ENCODE measurements around the gene VPS39. TPM values are rescaled to one million over a fixed set of nuclear protein-coding genes. Genes with fewer than 3 reads are reported as not detected.

The VPS39 gene
- total RNA-seq, 2 donors from 2014 or later: 33.1 to 38.3 TPM

- no peak for DNase-seq (ENCODE audit: low spot score)
- Histone ChIP-seq H3K36me3 (no peaks in the 10 kb centered on the region), H3K4me3 (no peak overlapping the region)
These were observed 78.7 kb downstream of the VPS39 start for GRCh38 chr15:42129364-42129763.

GRCh38 chr15:42128476-42128875, 79.6 kb downstream of the VPS39 start:
- no peak for TF ChIP-seq CTCF (IDR thresholded peaks at IDR 0.05)
- no peak for DNase-seq (ENCODE audit: low spot score)
- Histone ChIP-seq H3K27me3 (no peaks in the 10 kb centered on the region), H3K36me3 (no peaks in the 10 kb centered on the region), H3K4me3 (no peak overlapping the region), H3K27ac (no peak overlapping the region), H3K4me1 (no peaks in the 10 kb centered on the region), H3K9me3 (no peaks in the 10 kb centered on the region)

More at GRCh38 chr15:42129364-42129763, 78.7 kb downstream of the VPS39 start:
- no peaks in the 10 kb centered on the region for H3K9me3 ChIP-seq
- no peaks in the 10 kb centered on the region for H3K27me3 ChIP-seq
- no peak overlapping the region for H3K27ac ChIP-seq
- H3K4me1 ChIP-seq: no peaks in the 10 kb centered on the region
- TF ChIP-seq CTCF (IDR thresholded peaks at IDR 0.05): no peak

- no peak for TF ChIP-seq CTCF (IDR thresholded peaks at IDR 0.05)
- Histone ChIP-seq H3K27me3 (no peaks in the 10 kb centered on the region), H3K36me3 (no peaks in the 10 kb centered on the region), H3K4me3 (no peak overlapping the region), H3K27ac (no peak overlapping the region), H3K4me1 (peaks cover 0 to 7% of the 10 kb centered on the region in 2 donors), H3K9me3 (no peaks in the 10 kb centered on the region)
- DNase-seq (ENCODE audit: low spot score): peak; percentile 38
These were observed 84.6 kb downstream of the VPS39 start for GRCh38 chr15:42123546-42123945.

- no peak for DNase-seq (ENCODE audit: low spot score)
- Histone ChIP-seq H3K4me1 (peaks cover 0 to 7% of the 10 kb centered on the region in 2 donors), H3K36me3 (no peaks in the 10 kb centered on the region), H3K27ac (no peak overlapping the region), H3K27me3 (no peaks in the 10 kb centered on the region), H3K9me3 (no peaks in the 10 kb centered on the region), H3K4me3 (no peak overlapping the region)
- TF ChIP-seq CTCF (IDR thresholded peaks at IDR 0.05): no peak
These were observed 86.4 kb downstream of the VPS39 start for GRCh38 chr15:42121682-42122081.

GRCh38 chr15:42121021-42121420, 87.1 kb downstream of the VPS39 start:
- Histone ChIP-seq H3K4me1 (peaks cover 0 to 7% of the 10 kb centered on the region in 2 donors), H3K27me3 (no peaks in the 10 kb centered on the region), H3K36me3 (no peaks in the 10 kb centered on the region), H3K4me3 (no peak overlapping the region), H3K9me3 (no peaks in the 10 kb centered on the region), H3K27ac (no peak overlapping the region)
- TF ChIP-seq CTCF (IDR thresholded peaks at IDR 0.05): no peak
- DNase-seq (ENCODE audit: low spot score): no peak

GRCh38 chr15:42120285-42120684, 87.8 kb downstream of the VPS39 start:
- H3K27ac ChIP-seq: no peak overlapping the region
- no peaks in the 10 kb centered on the region for H3K36me3 ChIP-seq
- no peaks in the 10 kb centered on the region for H3K9me3 ChIP-seq
- DNase-seq (ENCODE audit: low spot score): no peak
- no peak overlapping the region for H3K4me3 ChIP-seq
- H3K4me1 ChIP-seq: peaks cover 0 to 7% of the 10 kb centered on the region in 2 donors
- H3K27me3 ChIP-seq: no peaks in the 10 kb centered on the region
- TF ChIP-seq CTCF (IDR thresholded peaks at IDR 0.05): no peak

Measured in right atrium auricular region (tissue), 2 donors.